ENCODE data around the gene CD9. TPM values are rescaled to one million over a fixed set of nuclear protein-coding genes. Genes with fewer than 3 reads are reported as not detected.

The CD9 gene
- total RNA-seq, 2 experiments from 2014 or later = 3.1 to 3.3 TPM

DNA sequence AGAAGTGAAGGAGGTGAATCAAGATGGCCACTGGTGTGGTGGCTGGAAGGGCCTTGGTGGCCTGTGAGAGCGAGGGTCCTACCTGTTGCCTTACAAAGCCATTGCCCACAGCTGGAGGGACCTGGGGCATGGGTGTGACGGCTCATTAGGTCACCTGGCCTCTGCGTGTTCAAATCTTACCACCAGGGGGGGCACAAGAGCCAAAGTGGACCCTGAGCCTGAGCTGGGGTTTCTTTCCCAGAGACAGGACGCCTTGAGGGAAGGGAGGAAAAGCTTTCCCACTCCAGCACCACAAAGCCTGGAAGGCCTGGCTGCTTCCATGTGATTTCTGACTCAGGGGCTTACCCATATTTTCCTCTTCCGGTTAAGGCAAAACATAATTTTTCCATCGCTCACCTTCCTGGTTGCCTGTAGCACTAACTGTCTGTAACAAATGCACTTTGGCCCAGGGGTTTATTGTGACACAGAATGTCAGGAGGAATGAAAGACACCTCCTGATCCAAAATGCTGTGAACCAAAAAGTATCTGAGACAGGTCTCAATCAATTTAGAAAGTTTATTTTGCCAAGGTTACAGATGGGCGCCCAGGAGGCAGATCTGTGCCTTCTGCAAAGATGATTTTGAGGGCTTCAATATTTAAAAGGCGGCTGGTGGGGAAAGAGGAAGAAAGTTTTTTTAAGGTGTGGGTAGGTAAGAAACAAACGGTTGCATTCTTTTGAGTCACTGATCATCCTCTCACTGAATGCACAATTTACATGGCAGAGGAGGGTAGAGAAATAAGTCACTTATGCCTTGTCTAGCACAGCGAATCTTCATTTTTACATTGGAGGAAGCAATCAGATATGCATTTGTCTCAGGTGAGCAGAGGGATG, 4.3 kb upstream of the CD9 start:
- CTCF ChIA-PET = interaction anchor here (0.6 to 4.7 kb wide), 36 partner anchors 9 to 1245 kb away, joined by 3 to 69 read pairs (median 4); no protein-coding TSS in a partner anchor
- DNase-seq = peak; percentile 87
- Mint-ChIP-seq H3K4me3 (no peak overlapping the region), H3K4me1 (ENCODE audit: low read depth) (peaks cover 7% of the 10 kb centered on the region), H3K27ac (no peak overlapping the region), H3K36me3 (ENCODE audit: low read depth) (no peaks in the 10 kb centered on the region), H3K9me3 (no peaks in the 10 kb centered on the region), H3K27me3 (ENCODE audit: low read depth) (no peaks in the 10 kb centered on the region)
- intact Hi-C loops (cut with micrococcal nuclease) = loop anchor here (1.0 to 5.0 kb wide), 5 partner anchors 36 to 209 kb away; no protein-coding TSS in a partner anchor

DNA sequence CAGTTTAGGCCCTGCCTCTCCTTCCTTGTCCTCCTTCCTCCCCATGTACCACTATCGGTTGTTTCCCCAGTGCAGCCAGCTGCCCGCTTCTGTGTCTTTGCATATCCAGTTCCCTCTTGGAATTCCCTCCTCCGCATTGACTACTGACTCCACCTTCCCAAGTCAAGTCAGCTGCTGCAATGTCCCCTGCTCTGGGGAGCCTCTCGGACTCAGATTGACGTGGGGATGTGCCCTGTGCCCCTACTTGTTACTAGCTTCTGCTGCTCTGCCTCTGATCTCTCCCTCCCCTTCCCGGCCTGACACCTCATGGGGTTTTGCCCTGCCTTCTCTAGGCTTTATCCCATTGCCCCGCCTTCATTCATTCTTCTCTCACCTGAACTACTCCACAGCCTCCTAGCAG, 2.1 kb upstream of the CD9 start:
- Mint-ChIP-seq H3K4me1 (ENCODE audit: low read depth) (peaks cover 9% of the 10 kb centered on the region), H3K27ac (no peak overlapping the region), H3K36me3 (ENCODE audit: low read depth) (no peaks in the 10 kb centered on the region), H3K27me3 (ENCODE audit: low read depth) (peaks cover 18% of the 10 kb centered on the region), H3K9me3 (no peaks in the 10 kb centered on the region), H3K4me3 (no peak overlapping the region)
- CTCF ChIA-PET = interaction anchor here (0.6 kb wide), 1 partner anchor 72 kb away, joined by 3 read pairs; no protein-coding TSS in a partner anchor
- intact Hi-C loops (cut with micrococcal nuclease) = loop anchor here (5.0 kb wide), 2 partner anchors 34 to 211 kb away; no protein-coding TSS in a partner anchor
- DNase-seq = no peak

DNA sequence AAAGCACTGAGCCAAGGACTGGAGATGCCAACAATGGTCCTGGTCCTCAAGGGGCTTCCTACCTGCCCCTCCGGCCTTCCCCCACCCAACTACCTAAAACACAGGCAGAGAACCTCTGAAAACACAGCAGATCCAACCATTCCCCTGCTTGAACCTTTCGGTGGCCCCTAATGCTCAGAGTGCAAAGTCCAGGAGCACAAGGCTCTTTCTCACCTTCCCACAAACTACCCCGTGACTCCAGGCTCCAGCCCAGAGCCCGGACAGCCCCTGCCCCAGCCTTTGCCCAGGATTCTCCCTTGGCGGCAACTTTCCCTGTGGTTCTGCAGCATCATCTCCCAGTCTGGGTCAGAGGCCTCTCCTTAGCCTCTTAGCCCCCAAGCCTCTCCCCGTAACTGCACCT, 1.6 kb upstream of the CD9 start:
- Mint-ChIP-seq H3K4me1 (ENCODE audit: low read depth) (peaks cover 9% of the 10 kb centered on the region), H3K4me3 (no peak overlapping the region), H3K27ac (no peak overlapping the region), H3K27me3 (ENCODE audit: low read depth) (peaks cover 23% of the 10 kb centered on the region), H3K9me3 (no peaks in the 10 kb centered on the region), H3K36me3 (ENCODE audit: low read depth) (no peaks in the 10 kb centered on the region)
- DNase-seq = no peak
- intact Hi-C loops (cut with micrococcal nuclease) = loop anchor here (5.0 kb wide), 2 partner anchors 34 to 211 kb away; no protein-coding TSS in a partner anchor
- CTCF ChIA-PET = interaction anchor here (2.4 kb wide), 1 partner anchor 81 kb away, joined by 10 read pairs; no protein-coding TSS in a partner anchor

DNA sequence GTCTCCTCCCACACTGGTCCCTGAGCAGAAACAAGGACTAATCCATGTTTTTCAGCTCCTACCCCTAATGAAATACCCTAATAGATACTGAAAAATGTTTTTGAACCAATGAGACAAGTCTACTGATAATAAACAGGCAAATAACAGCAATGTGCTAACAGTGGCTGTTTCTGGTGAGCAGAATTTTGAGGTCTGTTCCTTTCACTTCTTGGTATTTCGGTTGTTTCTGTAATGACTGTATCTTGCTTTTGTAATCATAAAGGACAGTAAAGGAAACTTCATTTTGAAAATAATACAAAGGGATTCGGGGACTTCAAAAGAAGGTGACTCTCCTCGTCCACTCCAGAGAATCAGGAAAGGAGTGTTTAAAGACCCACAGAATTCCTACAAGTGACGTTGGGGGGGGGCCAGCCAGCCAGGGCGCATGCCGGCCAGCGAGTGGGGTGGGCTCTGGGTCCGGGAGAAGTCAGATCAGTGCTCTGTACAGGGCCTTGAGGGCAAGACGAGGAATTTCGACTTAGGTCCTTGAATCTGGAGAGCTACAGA, 1.1 kb upstream of the CD9 start:
- CTCF ChIA-PET = interaction anchor here (2.4 kb wide), 1 partner anchor 80 kb away, joined by 10 read pairs; no protein-coding TSS in a partner anchor
- Mint-ChIP-seq H3K27ac (no peak overlapping the region), H3K9me3 (no peaks in the 10 kb centered on the region), H3K4me3 (no peak overlapping the region), H3K4me1 (ENCODE audit: low read depth) (peaks cover 9% of the 10 kb centered on the region), H3K36me3 (ENCODE audit: low read depth) (no peaks in the 10 kb centered on the region), H3K27me3 (ENCODE audit: low read depth) (peaks cover 25% of the 10 kb centered on the region)
- DNase-seq = no peak
- intact Hi-C loops (cut with micrococcal nuclease) = loop anchor here (5.0 kb wide), 2 partner anchors 33 to 212 kb away; no protein-coding TSS in a partner anchor

DNA sequence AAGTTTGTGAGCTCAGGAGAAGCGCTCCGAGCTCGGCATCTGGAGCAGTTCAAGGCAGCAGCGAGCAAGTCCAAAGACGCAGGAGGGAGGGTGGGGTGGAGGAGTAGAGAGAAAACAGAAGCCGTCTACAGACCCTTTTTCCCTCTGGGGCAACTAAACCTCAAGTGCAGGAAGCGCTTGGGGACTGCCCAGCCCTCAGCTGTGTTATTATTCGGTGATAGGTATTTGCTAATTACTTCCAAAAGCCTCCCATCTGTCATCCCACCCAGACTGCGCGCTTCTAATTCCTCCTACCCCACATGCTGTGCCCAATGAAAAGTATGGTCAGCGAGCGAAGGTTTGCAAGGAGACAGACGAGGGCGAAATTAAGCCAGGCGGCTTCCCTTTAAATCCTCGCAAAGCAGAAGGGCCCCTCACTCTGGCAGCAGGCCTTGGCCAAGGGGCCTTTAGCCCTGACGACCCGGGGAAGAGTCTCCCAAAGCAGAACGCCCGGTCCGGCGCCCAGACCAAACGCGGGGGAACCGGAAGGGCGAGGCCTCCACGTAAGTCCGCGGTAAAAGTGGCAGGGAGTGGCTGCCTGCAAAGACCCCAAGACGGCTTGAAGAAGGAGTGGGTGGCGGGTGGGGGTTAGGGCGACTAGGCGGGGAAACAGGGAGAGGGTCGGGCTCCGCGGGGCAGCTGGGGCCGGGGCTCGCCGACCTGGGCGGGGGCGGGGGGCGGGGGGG, 507 bp upstream of the CD9 start:
- CTCF ChIA-PET = interaction anchor here (2.4 kb wide), 1 partner anchor 80 kb away, joined by 10 read pairs; no protein-coding TSS in a partner anchor
- intact Hi-C loops (cut with micrococcal nuclease) = loop anchor here (5.0 kb wide), 2 partner anchors 33 to 212 kb away; no protein-coding TSS in a partner anchor
- Mint-ChIP-seq H3K36me3 (ENCODE audit: low read depth) (no peaks in the 10 kb centered on the region), H3K27me3 (ENCODE audit: low read depth) (peaks cover 27% of the 10 kb centered on the region), H3K4me1 (ENCODE audit: low read depth) (peaks cover 9% of the 10 kb centered on the region), H3K9me3 (no peaks in the 10 kb centered on the region), H3K4me3 (peak overlapping the region; percentile 52), H3K27ac (no peak overlapping the region)
- no peak for DNase-seq

DNA sequence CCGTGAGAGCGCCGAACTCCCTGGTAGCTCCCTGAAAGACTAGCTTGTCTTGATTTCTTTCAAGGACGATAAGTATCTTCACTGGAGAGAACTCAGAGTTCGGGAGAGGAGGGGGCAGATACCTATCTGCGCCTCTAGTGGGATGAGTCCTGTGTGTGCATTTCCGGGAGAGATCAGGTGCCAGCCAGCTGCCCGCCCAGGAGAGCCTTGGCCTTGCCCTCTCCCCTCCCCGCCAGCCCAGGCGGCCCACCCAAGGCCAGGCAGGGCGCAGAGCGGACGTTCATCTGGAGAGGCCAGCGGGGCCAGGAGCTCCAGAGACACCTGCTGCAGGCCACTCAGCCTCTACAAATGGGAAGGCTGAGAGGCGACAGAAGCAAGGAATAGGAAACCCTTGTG, 1.0 kb downstream of the CD9 start:
- no peaks in the 10 kb centered on the region for H3K9me3 Mint-ChIP-seq
- peak overlapping the region; percentile 22 for H3K4me3 Mint-ChIP-seq
- peak; percentile 5 for DNase-seq
- peaks cover 32% of the 10 kb centered on the region for H3K27me3 Mint-ChIP-seq (ENCODE audit: low read depth)
- CTCF ChIA-PET = interaction anchor here (0.9 to 2.0 kb wide), 5 partner anchors 12 to 85 kb away, joined by 4 to 17 read pairs (median 5); no protein-coding TSS in a partner anchor
- no peaks in the 10 kb centered on the region for H3K36me3 Mint-ChIP-seq (ENCODE audit: low read depth)
- intact Hi-C loops (cut with micrococcal nuclease) = no loop called here
- H3K27ac Mint-ChIP-seq = no peak overlapping the region
- peaks cover 2% of the 10 kb centered on the region for H3K4me1 Mint-ChIP-seq (ENCODE audit: low read depth)

DNA sequence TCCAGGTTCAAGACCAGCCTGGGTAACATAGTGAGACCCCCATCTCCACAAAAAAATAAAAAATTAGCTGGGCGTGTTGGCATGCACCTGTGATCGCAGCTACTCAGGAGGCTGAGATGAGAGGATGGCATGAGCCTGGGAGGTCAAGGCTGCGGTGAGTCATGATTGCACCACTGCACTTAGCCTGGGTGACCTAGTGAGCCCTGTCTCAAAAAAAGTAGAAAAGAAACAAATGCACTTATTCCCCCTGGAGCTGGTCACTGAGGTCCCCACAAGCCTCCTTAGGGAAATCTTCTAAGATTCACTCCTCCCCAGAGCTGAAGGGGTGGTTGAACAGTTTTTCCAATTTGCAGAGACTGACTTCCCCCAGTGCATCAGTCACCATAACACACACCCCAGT, 1.6 kb downstream of the CD9 start:
- no peak for DNase-seq
- Mint-ChIP-seq H3K4me3 (no peak overlapping the region), H3K27me3 (ENCODE audit: low read depth) (peaks cover 32% of the 10 kb centered on the region), H3K36me3 (ENCODE audit: low read depth) (no peaks in the 10 kb centered on the region), H3K27ac (no peak overlapping the region), H3K4me1 (ENCODE audit: low read depth) (peaks cover 2% of the 10 kb centered on the region), H3K9me3 (no peaks in the 10 kb centered on the region)
- CTCF ChIA-PET = interaction anchor here (1.0 to 2.0 kb wide), 4 partner anchors 72 to 85 kb away, joined by 3 to 17 read pairs (median 5); no protein-coding TSS in a partner anchor
- intact Hi-C loops (cut with micrococcal nuclease) = no loop called here

DNA sequence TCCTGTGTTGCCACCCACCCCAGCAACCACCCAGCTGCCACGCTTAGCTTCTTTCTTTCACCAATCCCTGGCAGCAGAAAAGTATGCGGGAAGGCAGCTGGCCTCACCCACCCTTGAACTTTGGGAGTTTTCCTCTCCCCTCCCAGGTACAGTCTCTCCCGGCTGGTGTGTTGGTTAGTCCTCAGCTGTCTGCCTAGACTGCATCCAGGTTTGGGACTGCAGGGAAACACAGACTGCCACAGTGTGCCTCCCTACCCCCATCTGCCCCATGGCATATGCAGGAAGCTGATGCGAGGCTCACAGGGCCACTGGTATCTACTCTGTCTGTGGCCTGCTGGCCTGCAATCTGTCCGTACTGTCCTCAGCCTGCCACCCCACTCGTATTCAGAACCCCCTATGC, 2.1 kb downstream of the CD9 start:
- peaks cover 32% of the 10 kb centered on the region for H3K27me3 Mint-ChIP-seq (ENCODE audit: low read depth)
- no peak for DNase-seq
- no peaks in the 10 kb centered on the region for H3K36me3 Mint-ChIP-seq (ENCODE audit: low read depth)
- H3K9me3 Mint-ChIP-seq = no peaks in the 10 kb centered on the region
- H3K4me3 Mint-ChIP-seq = no peak overlapping the region
- CTCF ChIA-PET = interaction anchor here (1.0 to 2.0 kb wide), 4 partner anchors 71 to 84 kb away, joined by 3 to 17 read pairs (median 5); no protein-coding TSS in a partner anchor
- H3K4me1 Mint-ChIP-seq (ENCODE audit: low read depth) = peaks cover 2% of the 10 kb centered on the region
- intact Hi-C loops (cut with micrococcal nuclease) = no loop called here
- H3K27ac Mint-ChIP-seq = no peak overlapping the region

DNA sequence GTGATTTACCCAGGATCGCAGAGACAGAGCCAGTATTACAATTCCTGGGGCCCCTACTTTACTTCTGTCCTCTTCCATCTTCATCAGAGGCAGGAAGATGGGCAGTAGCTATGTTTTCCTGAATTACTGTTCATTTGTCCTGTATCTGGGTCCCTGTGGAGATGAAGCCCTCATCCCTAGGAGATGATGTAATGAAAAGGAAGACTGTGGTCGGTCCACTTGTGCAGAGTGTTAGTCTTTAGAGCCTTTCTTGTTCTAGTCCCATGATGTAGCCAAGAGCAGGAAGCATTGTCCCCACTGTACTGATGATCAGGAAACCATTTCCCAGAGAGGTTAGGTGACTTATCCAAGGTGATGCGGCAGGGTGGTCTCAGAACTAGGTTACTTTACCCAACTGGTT, 2.6 kb downstream of the CD9 start:
- DNase-seq = no peak
- intact Hi-C loops (cut with micrococcal nuclease) = no loop called here
- Mint-ChIP-seq H3K4me3 (no peak overlapping the region), H3K9me3 (no peaks in the 10 kb centered on the region), H3K27me3 (ENCODE audit: low read depth) (peaks cover 32% of the 10 kb centered on the region), H3K36me3 (ENCODE audit: low read depth) (no peaks in the 10 kb centered on the region), H3K27ac (no peak overlapping the region), H3K4me1 (ENCODE audit: low read depth) (peaks cover 2% of the 10 kb centered on the region)
- CTCF ChIA-PET = interaction anchor here (1.0 to 3.3 kb wide), 2 partner anchors 7 to 76 kb away, joined by 3 to 16 read pairs; no protein-coding TSS in a partner anchor

DNA sequence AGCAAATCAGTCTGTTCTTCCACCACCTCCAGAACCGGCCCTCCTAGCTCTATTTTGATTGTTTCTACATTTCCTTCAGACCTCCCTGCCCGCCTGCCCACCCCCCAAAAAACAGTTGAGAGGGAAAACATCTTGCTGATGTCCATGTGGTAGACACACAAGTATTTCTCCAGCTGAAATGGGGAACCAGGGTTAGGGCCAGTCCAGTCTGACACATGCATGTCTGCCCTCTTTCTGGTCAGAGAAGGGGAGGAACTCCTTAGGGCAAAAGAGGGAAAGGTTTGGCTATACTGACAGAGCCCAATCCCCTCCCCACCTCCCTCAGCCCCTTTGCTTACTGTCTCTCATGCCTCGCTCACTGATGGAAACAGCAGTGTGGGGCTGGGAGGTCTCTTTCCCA, 3.4 kb downstream of the CD9 start:
- H3K36me3 Mint-ChIP-seq (ENCODE audit: low read depth) = no peaks in the 10 kb centered on the region
- H3K4me3 Mint-ChIP-seq = no peak overlapping the region
- no peaks in the 10 kb centered on the region for H3K9me3 Mint-ChIP-seq
- intact Hi-C loops (cut with micrococcal nuclease) = no loop called here
- CTCF ChIA-PET = interaction anchor here (1.1 to 3.3 kb wide), 2 partner anchors 8 to 80 kb away, joined by 3 to 16 read pairs; no protein-coding TSS in a partner anchor
- no peak for DNase-seq
- peaks cover 32% of the 10 kb centered on the region for H3K27me3 Mint-ChIP-seq (ENCODE audit: low read depth)
- no peak overlapping the region for H3K27ac Mint-ChIP-seq
- H3K4me1 Mint-ChIP-seq (ENCODE audit: low read depth) = peaks cover 2% of the 10 kb centered on the region

DNA sequence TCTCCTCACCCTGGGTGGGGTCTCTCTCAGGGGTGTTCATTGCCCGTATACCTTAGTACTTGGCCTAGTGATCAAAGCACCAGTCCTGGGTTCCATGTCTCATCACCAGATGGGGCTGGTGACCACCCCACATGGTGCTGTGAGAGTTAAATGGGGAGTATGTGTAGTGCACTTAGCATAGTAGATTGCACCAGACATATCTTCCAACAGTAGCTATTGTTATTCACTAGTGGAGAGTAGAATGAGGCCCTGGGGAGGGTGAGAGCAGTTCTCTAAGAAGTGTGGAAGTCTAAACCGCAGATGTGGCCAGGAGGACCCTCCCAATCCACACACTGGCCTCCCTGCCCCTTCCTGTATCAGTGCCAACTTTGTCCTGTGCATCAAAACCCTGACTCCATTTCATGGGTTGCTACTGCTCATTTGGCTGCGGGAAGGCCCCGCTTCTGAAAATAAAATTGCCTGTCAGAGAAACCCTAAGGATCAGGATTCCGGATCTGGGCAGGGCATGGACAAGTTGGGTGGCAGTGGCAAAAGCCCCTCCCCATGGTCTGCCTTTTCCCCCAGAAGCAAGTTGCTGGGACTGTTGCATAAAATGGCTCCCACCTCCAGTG, 4.4 kb downstream of the CD9 start:
- DNase-seq = no peak
- Mint-ChIP-seq H3K36me3 (ENCODE audit: low read depth) (no peaks in the 10 kb centered on the region), H3K4me1 (ENCODE audit: low read depth) (peaks cover 2% of the 10 kb centered on the region), H3K27ac (no peak overlapping the region), H3K9me3 (no peaks in the 10 kb centered on the region), H3K27me3 (ENCODE audit: low read depth) (peaks cover 32% of the 10 kb centered on the region), H3K4me3 (no peak overlapping the region)
- intact Hi-C loops (cut with micrococcal nuclease) = no loop called here
- CTCF ChIA-PET = interaction anchor here (1.1 to 3.3 kb wide), 2 partner anchors 9 to 79 kb away, joined by 3 to 16 read pairs; no protein-coding TSS in a partner anchor
